GM18861 (cell line): ENCODE data around the gene MIXL1.
"Not testable (repeated sequence)": the region's sequence is repeated elsewhere in the genome, so short reads cannot be mapped to it uniquely, and the experiment has no call there.

Experiments
- ATAC-seq: cut with Tn5 transposase; IDR thresholded peaks from one replicate; pipeline ENCODE4 v1.9.1; 2021; ENCODE audit not compliant: unreplicated experiment

MIXL1 gene

DNA sequence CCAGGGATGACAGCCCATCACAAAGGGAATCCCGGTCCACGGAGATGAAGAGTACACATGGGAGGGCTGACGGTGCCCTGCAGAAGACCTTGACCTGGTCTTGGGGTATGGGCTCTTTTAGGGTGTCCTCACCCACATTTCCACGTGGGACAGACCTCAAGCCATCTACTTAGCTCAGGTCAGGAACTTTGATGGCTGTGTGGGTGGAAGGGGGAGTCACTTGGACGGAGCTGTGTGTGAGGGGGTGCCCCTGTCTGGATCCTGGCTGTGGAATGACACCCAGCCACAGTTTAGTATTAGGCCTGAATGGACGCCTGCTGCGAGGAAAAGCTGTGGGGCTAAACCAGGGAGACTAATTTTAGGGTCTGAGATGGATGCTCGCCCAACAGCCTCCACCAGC is 10.9 kb upstream of the MIXL1 start:
- ATAC-seq = no peak

DNA sequence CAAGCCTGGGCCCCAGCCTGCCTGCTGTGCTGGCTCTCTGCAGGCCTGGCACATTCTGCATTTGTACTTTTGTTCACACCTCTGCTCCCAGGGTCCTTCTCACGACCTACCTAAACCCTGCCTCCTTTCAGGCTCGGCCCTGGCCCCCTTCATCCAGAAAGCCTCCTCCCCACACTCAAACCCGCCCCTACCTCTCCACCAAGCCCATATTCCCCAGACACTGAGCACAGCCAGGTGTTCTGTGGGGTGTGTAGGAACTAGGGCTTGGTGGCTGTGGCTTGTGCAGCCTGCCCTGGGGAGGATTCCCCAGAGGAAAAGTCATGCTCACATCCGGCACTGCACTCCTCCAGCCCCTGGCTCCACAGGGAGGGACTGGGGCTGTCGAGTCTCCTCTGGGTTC is 8.2 kb upstream of the MIXL1 start:
- ATAC-seq = no peak

DNA sequence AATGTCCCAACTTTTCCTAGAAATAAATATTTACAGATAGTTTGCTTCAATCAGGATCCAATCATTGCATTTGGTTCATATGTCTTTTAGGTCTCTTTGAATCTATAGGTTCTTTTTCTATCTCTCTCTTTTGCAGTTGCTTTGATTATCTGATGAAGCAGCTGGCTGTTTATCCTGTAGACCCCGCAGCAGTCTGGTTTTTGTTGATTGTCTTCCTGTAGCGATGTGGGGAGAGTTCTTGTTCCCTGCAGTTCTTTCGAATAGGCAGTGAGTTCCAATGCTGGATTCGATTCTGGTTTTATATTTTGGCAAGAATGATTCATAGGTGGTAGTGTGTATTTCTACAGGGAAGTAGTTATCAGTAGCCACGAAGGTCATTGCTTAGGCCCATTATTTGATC is 7.4 kb upstream of the MIXL1 start:
- ATAC-seq = no peak

DNA sequence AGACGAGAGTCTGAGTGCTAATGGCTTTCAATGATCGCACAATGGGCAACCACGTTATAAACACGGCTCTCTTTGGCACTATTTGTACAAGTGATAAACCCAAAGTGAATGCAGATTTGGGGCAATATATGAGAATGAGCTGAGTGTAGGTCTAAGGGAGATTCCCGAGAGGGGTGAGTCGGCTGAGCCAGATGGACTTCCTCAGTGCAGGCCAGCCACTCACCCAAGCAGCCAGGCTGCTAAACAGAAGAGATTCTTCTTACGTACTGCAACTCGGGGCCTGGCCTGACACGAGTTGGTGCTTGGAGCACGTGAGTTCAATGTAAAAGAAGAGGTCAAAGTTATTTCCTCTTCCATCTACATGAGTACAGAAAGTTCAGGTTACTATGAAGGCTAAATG is 6.2 kb upstream of the MIXL1 start:
- no peak for ATAC-seq

DNA sequence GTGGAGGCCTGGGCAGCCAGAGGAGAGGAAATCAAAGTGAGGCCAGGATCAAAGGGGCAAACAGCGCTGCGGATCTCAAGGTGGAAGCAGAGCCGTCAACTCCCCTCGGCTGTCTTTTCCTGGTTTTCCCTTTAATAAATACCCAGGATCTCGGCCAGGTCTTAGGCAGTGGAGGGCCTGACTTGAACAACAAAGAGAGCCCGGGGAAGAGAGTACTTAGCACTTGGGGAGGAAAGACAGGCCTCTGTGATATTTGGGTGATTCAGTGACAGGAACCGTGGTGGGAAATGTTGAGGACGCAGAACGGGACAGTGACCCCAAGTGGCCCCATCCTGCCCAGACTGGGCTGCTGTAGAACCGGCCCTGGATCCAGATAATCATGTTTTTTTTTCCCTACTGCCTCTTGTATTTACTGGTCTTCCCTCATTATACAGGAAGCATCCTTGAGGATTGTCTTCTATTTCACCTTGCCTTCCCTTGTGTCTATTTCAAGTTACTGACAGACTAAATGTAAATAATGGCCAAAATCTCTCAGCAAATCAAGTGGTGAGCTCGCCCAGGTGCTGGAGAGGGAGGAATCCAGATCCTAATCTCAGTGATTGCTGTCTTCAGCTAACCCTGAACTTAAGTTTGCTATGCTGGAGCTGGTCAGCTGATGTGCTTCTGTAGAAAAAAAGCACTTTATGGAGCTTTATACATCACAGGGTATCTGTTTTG is 2.8 kb upstream of the MIXL1 start:
- no peak for ATAC-seq

DNA sequence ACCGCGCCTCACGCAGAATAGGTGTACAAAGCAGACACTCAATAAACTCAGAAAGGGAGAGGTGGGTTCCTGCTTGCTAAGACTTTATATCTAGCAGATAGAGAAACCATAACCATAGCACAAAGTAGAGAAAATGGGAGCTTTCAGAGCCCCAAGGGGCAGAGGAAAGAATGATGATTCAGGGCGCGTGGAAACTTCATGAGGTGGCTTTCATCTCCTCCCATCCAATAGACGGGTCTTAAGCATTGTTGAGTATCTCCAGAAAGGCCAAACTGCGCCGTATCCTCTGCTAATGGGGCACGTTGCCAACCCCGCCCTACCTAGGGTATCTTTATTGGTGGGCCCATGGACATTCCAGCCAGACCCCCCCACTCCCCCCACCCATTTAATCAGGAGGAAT is 778 bp upstream of the MIXL1 start:
- ATAC-seq = no peak

DNA sequence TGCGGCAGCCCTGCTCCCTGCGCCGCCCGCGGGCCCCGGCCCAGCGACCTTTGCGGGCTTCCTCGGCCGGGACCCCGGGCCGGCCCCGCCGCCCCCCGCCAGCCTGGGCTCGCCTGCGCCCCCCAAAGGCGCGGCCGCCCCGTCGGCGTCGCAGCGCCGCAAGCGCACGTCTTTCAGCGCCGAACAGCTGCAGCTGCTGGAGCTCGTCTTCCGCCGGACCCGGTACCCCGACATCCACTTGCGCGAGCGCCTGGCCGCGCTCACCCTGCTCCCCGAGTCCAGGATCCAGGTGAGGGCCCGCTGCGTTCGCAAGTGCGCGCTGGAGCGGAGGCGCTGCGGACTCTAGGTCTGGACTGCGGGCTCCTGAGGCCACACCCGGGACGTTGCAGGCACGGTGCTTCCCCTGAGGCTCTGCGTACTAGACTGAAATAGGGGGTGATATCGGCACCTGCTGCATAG is 351 bp downstream of the MIXL1 start:
- ATAC-seq = peak; percentile 57

DNA sequence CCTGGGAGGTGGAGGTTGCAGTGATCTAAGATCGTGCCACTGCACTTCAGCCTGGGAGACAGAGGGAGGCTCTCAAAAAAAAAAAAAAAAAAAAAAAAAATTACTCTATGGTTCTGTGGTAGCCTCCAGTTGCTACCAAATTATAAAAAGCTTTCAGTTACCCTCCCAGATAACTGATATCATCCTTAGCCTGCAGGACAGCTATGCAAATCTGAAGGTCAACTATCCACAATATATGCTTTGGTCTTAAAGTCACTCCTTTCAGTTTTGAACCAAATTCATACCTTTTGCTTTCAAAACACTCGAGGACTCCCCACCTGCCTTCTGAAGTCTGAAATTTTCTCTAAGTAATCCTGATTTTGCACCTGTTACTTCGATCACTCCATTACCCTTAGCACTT is 3.1 kb downstream of the MIXL1 start:
- no peak for ATAC-seq

DNA sequence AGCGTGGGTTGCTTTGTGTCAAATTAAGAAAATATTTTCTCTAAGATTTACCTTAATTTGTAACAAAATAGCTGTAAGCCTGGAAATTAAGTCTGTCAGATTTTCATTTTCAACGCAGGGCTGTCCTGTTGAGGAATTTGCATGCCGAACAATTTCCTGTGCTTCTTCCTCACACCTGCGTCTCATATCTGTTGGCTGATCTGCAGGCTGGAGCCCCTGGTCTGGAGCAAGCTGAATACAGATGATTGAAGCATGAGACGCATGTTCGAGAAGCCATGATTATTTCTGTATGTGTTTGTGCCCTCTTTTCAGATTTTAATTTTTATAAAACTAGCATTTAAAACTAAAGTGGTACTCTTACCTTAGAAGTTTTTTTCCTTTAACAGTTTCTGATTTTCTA is 9.8 kb downstream of the MIXL1 start:
- peak; percentile 74 for ATAC-seq

DNA sequence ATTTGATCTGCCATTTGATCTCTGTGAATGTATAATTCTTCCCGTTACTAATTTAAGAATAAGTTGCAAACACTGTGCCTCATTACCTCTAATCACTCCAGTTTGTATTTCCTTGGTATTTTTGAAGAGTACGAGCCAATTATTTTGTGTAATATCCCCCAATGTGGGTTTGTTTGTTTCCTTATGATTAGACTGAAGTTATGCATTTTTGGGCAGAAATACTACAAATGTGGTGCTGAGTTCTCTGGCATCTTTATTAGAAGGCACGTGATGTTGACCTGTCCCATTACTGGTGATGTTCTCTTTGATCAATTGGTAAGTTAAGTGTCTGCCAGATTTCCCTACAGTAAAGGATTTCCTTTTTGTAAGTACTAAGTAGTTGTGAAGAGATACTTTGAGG is 10.3 kb downstream of the MIXL1 start:
- no peak for ATAC-seq

DNA sequence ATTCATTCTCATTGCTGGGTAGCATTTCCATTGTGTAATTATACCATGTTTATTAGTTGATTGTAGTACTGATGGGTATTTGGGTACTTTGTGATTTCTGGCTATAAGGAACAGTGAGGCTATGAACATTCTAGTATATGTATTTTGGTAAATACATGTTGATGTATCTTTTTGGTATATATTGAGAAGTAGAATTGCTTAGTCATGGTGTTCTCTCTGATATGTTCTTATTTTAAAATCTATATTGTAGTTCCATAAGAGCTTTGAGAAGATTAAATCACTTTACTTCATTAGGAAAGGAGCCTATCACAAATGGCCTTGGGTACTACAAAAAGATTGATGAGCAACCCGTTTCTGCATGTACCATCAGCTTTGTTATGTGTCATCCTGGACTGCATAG is 13.4 kb downstream of the MIXL1 start:
- no peak for ATAC-seq

DNA sequence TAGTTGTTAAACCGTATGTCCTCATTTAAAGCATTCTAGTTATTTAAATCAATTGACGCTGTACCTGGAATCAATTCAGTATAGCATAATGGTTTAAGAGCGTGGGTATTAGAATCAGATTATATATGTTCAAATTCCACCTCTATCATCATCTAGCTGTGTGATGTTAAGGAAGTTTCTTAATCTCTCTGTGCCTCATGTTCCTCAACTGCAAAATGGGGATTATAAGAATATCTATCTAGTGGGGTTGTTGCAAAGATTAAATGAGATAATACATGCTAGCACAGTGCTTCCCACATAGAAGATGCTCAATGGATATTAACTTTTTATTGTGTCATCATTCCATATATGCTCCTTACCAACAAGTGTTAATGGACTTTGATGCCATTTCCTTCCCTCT is 16.0 kb downstream of the MIXL1 start:
- ATAC-seq = no peak

DNA sequence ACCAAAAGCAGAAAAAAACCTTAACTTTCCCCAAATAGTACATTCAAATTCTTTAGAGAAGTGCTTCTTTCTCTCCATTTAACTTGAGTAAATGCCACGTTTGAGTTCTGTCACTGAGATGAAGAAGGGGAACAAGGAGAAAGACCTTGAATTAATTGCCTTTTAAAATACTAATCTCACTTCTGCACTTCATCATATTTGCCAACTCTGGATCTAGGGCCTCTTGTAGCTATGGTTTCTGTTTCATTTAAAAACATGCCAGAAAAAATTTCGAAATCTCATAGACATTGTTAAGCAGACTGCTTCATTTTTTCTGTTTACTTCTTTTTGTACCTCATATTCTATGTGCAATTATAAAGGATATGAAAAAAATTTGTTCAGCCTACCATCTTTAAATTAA is 24.6 kb downstream of the MIXL1 start:
- no peak for ATAC-seq

DNA sequence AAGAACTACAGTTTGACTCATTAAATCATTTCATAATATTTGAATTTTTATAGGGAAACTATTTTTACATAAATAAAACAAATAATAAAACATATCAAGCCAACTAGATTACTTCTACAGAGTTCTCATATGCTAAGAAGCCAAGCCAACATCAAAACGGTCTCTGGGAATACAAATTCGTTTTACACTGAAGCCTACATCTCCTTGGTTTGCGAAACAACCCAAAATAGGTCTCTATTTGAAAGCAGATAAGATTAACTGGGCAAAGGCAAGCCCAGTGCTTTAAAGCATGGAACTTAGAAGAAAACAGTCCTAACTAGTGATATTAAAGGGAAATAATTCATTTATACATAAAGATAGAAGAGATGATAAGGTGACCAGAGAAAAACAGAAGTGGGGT is 25.3 kb downstream of the MIXL1 start:
- no peak for ATAC-seq

DNA sequence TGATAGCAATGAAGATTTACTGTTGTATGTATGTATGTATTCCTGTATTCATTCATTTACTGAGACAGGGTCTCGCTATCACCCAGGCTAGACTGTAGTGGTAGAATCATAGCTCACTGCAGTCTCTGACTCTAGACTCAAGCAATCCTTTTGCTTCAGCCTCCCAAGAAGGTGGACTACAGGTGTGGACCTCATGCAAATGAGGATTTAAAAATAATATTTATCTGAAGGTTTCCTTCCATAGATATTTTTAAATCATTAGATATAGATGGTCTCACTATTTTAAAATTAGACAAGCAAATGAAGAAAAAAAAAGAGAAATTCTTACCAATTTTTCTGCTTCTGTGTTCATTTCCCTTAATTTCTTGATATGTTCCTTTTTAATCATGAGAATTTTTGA is 27.0 kb downstream of the MIXL1 start:
- ATAC-seq = no peak

DNA sequence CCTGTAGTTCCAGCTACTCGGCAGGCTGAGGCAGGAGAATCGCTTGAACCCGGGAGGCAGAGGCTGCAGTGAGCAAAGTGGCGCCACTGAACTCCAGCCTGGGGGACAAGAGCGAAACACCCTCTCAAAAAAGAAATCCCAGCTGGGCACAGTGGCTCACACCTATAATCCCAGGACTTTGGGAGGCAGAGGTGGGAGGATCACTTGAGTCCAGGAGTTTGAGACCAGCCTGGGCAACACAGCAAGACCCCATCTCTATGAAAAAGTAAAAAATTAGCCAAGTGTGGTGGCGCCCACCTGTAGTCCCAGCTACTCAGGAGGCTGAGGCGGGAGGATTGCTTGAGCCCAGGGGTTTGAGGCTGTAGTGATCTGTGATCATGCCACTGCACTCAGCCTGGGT is 29.4 kb downstream of the MIXL1 start:
- ATAC-seq = not testable (repeated sequence)

DNA sequence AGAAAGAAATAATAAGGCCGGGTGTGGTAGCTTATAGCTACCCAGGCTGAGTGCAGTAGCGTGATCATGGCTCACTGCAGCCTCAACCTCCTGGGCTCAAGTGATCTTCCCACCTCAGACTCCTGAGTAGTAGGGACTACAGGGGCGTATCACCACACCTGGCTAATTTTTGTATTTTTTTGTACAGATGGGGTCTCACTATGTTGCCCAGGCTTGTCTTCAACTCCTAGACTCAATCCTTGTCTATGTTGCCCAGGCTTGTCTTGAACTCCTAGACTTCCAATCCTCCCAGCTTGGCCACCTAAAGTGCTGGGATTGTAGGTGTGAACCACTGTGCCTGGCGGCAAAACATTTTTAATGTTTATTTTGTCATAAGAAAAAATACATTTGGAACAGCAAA is 30.5 kb downstream of the MIXL1 start:
- no peak for ATAC-seq

DNA sequence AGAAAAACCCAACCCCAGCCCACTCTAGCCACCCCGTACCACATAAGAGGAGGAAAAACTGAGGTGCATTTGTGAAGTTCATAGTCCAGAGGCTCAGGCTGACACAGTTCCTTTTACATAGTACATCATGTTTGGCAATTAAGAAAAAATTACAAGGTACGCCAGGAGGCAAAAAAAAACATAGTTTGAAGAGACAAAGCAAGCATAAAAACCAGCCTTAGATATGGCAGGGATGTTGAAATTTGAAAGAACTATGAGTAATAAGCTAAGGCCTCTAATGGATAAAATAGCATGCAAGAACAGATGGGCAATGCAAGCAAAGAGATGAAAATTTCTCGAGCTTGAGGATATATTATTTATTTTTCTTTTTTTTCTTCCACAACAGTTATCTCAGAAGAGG is 31.9 kb downstream of the MIXL1 start:
- no peak for ATAC-seq

DNA sequence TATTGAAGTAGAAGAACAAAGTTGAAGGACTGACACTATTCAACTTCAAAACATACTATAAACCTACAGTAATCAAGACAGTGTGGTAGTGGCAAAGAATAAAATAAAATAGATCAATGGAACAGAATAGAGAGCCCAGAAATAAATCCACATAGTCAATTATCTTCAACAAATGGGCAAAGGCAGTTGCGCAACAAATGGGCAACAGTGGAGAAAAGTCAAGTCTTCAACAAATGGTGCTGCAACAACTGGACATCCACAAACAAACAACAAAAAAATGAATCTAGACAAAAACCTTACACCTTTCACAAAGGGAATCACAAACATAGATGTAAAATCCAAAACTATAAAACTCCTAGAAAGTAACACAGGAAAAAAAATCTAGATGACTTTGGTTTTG is 38.4 kb downstream of the MIXL1 start:
- no peak for ATAC-seq

DNA sequence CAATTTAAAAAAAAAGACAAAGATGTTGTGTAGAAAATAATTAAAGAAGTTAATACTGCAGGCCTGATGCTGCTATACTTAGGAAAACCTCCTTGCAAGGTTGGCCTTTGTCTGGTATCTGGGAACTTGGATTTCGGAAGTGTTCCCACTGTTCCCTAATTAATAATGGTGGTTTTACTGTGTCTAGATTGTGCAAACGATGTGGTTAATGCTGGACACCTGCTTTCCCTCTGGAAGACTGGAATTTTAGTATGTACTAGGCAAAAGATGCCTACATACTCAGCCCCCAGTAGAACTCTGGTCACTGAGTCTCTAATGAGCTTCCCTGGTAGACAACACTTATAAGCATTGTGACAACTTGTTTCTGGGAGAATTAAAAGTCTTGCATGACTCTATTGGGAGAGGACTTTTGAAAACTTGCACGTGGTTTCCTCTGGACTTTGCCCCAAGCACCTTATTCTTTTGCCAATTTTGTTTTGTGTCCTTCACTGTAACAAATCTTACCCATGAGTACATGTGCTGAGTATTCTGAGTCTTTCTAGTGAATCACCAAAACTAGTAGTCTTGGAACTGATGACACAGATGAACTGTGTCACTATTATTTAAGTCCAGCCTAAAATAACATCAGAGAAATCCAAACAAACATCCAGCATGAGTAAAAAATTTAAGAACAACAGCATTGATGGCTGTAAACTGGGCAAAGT is 45.1 kb downstream of the MIXL1 start:
- ATAC-seq = no peak

DNA sequence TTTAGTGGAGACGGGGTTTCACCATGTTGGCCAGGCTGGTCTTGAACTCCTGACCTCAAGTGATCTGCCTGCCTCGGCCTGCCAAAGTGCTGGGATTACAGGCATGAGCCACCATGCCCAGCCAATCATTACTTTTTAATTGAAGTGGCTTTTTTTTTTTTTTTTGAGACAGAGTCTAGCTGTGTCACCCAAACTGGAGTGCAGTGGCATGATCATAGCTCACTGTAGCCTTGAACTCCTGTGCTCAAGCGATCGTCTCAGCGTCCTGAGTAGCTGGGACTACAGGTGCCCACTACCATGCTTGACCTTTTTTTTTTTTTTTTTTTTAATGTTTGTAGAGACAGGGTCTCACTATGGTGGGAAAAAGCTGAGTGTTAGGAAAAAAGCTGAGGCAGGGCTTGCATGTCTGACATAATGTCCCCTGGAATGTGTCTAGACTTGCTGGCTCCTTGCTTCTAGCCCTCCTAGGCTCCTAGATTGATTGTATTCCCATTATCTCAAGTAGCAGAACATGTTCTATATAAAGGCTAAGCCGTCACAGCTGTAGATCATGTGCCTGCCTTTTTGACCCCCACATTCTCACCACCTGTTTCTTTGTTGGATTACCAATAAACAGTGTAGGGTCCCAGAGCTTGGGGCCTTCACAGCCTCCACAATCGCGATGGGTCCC is 48.9 kb downstream of the MIXL1 start:
- ATAC-seq = not testable (repeated sequence)

DNA sequence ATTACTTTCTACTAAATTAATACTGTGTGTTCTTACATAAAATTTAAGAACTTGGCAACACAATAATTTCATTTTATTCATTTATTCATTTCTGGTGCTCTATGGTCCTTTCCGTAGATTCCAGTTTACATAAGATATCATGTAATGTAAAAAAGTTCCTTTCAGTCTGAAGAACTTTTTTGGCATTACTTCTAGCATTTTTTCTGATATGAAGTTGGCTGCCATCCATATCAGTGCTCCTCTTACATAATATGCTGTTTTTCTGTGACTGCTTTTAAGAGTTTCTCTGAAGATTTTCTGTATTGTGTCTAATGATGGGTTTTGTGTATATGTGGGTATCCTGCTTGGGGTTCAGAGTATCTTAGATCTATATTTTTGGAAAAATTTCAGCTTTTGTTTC is 50.7 kb downstream of the MIXL1 start:
- no peak for ATAC-seq
